Peyer's patch (tissue), 4 donors: ENCODE data around the gene TCAP. TPM values are rescaled to one million over a fixed set of nuclear protein-coding genes. Genes with fewer than 3 reads are reported as not detected.
A peak's percentile ranks its signal among the peaks of the same experiment; 100 is the strongest.

Experiments used
- DNase-seq, 3 donors: peaks; one replicate each; pipeline ENCODE4 v3.0.0-alpha.2; 2017 to 2019
- H3K27ac ChIP-seq, 4 donors: fragments of 200-600 bp; sonication (generic); one replicate each; pipeline ENCODE4 v1.5.1; 2016 to 2019
- H3K27me3 ChIP-seq, 2 donors: fragments of 200-600 bp; sonication (generic); one replicate each; pipeline ENCODE4 v1.5.1; 2019
- H3K36me3 ChIP-seq, 3 donors: fragments of 200-600 bp; sonication (generic); one replicate each; pipeline ENCODE4 v1.5.1; 2016 to 2019
- H3K4me1 ChIP-seq, 4 donors: fragments of 200-600 bp; sonication (generic); one replicate each; pipeline ENCODE4 v1.5.1; 2016 to 2019
- H3K4me3 ChIP-seq, 4 donors: fragments of 200-600 bp; sonication (generic); 1 replicate in 3 of 4; 2 replicates in 1 of 4; pipeline ENCODE4 v1.5.1; 2016 to 2019; ENCODE audit warnings: mild to moderate bottlenecking in 1 of 4
- H3K9me3 ChIP-seq, 4 donors: fragments of 200-600 bp; sonication (generic); one replicate each; pipeline ENCODE4 v1.5.1; 2016 to 2019; ENCODE audit warnings: mild to moderate bottlenecking in 1 of 4
- POLR2A ChIP-seq, 2 donors: fragments of 450-650 bp; IDR thresholded peaks; one replicate each; pipeline ENCODE4 v1.5.1; 2017; ENCODE audit warnings: antibody characterized with exemption in 2 of 2, mild to moderate bottlenecking in 2 of 2, moderate library complexity in 2 of 2
- total RNA-seq, 4 donors: library from RNA; depleted of rRNA; stranded (reverse); fragments of >200 nt; gene quantifications; one replicate each; pipeline ENCODE4 v1.1.0, GENCODE V29; 2016
- TF ChIP-seq, protein P1 (sequence below), 6 experiments: fragments of 450-650 bp in 4 of 6; fragments of 200-600 bp in 2 of 6; sonication (generic) in 1 of 6; IDR thresholded peaks; one replicate each; pipeline ENCODE4 v1.5.1; 2017 to 2019; ENCODE audit warnings: antibody characterized with exemption in 6 of 6, mild to moderate bottlenecking in 3 of 6, moderate library complexity in 1 of 6

Gene TCAP
- total RNA-seq, 4 donors from 2014 or later: 0.53 to 1.9 (median 1.1) TPM; not detected in 1

DNA sequence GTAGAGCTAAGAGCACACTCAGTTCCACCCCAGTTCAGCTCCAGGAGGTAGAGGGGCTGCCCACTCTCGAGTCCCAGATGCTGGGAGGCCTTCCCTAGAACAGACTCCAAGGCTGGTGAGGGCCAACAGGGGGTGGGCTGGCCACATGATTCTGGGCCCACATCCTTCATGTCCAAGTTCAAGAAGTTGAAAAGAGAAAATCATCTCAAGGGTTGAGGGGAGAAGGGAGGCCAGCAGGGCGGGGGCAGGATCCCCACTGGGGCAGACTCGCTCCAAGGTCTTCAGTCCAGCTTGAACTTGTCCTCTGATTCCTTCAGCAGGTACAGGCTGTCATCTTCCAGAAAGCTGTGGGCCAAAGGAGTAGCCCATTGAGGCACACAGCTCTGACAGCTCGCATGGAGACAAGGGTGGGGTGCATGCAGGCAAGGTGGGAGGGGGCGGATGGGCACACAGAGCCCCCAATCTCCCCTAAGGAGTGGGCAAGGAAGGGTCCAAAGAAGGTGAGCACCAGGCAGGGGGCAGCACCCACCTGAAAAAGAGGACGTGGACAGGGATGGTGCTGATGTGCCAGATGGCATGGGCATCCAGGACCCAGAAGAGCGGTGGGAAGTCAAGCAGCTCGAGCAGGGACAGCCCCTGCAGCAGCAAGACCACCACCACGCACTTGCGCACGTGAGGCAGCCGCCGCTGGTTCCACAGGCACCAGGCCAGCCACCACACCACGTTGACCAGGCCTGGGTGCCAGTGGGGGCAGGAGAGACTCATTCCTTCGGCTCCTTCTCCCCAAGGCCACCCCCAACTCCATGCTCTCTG lies 7.6 kb downstream of the TCAP start:
- Histone ChIP-seq H3K27ac (peak overlapping the region in 1 of 4 donors; percentile 49), H3K36me3 (no peaks in the 10 kb centered on the region), H3K4me1 (peaks cover 2 to 42% (median 7%) of the 10 kb centered on the region in 4 donors), H3K27me3 (peaks cover 0 to under 1% of the 10 kb centered on the region in 2 donors), H3K9me3 (no peaks in the 10 kb centered on the region), H3K4me3 (no peak overlapping the region)
- TF ChIP-seq, protein P1, sequence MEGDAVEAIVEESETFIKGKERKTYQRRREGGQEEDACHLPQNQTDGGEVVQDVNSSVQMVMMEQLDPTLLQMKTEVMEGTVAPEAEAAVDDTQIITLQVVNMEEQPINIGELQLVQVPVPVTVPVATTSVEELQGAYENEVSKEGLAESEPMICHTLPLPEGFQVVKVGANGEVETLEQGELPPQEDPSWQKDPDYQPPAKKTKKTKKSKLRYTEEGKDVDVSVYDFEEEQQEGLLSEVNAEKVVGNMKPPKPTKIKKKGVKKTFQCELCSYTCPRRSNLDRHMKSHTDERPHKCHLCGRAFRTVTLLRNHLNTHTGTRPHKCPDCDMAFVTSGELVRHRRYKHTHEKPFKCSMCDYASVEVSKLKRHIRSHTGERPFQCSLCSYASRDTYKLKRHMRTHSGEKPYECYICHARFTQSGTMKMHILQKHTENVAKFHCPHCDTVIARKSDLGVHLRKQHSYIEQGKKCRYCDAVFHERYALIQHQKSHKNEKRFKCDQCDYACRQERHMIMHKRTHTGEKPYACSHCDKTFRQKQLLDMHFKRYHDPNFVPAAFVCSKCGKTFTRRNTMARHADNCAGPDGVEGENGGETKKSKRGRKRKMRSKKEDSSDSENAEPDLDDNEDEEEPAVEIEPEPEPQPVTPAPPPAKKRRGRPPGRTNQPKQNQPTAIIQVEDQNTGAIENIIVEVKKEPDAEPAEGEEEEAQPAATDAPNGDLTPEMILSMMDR (IDR thresholded peaks at IDR 0.05): no peak
- no peak for TF ChIP-seq POLR2A (IDR thresholded peaks at IDR 0.05)
- DNase-seq: no peak

DNA sequence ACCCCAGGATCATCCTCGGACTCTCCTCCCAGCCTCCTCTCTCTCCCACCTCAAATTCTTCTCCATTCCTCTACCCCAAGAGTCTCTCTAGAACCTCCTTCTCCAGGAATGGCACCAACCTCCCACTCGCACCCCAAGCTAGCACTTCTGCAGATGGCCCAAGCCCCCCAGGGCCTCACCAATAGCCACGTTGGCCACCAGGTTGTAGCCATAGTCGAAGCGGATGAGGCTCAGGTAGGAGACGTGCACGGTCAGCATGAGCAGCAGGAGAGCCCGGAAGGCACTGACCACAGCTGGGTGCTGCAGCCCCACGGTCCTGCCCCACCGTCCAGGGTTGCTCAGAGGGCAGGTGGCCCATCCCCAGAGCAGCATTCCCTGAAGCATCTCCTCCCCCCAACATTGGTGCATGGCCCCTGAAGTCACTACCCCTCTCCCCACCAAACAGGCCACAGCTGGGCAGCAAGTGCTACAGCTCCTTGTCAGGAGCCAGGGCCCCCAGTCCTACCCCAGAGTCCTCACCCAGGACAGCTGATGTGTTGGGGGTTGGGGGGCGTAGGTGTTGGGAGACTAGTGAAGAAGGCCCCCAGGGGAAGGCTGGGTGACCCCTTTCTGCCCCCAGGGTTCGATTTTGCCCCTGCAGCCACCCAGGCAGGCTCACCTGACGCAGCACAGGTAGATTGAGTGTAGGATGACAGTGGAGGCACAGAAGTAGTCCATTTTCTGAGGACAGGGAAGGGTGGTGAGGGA lies 8.4 kb downstream of the TCAP start:
- H3K27me3 ChIP-seq: no peaks in the 10 kb centered on the region
- H3K4me3 ChIP-seq: no peak overlapping the region
- no peak overlapping the region for H3K27ac ChIP-seq
- H3K36me3 ChIP-seq: no peaks in the 10 kb centered on the region
- H3K9me3 ChIP-seq: no peaks in the 10 kb centered on the region
- TF ChIP-seq, protein P1 (IDR thresholded peaks at IDR 0.05): no peak
- no peak for TF ChIP-seq POLR2A (IDR thresholded peaks at IDR 0.05)
- peaks cover 0 to 42% (median 2%) of the 10 kb centered on the region in 4 donors for H3K4me1 ChIP-seq
- no peak for DNase-seq

DNA sequence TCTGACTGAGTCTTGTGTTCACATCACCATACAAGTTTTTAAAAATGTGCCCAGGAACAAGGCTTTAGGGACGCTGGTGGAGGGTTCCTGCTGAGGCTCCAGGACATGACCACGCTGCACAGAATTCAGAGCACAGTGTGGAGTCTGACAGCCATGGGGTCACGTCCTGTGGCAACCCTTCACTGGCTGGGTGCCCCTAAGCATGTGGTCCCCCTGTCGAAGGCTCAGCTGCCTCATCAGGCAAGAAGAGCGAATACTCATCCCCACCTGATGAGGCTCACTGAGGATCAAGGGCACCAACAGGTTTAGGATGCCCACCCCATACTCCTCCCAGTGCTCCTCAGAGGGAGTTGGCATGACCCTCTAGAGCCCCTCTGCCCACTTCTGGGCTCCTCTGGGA lies 9.0 kb downstream of the TCAP start:
- TF ChIP-seq, protein P1 (IDR thresholded peaks at IDR 0.05): no peak
- H3K4me3 ChIP-seq: no peak overlapping the region
- H3K27ac ChIP-seq: peak overlapping the region in 1 of 4 donors; percentile 32
- H3K36me3 ChIP-seq: no peaks in the 10 kb centered on the region
- H3K9me3 ChIP-seq: no peaks in the 10 kb centered on the region
- peaks cover 3 to 45% (median 6%) of the 10 kb centered on the region in 4 donors for H3K4me1 ChIP-seq
- H3K27me3 ChIP-seq: no peaks in the 10 kb centered on the region
- no peak for DNase-seq

DNA sequence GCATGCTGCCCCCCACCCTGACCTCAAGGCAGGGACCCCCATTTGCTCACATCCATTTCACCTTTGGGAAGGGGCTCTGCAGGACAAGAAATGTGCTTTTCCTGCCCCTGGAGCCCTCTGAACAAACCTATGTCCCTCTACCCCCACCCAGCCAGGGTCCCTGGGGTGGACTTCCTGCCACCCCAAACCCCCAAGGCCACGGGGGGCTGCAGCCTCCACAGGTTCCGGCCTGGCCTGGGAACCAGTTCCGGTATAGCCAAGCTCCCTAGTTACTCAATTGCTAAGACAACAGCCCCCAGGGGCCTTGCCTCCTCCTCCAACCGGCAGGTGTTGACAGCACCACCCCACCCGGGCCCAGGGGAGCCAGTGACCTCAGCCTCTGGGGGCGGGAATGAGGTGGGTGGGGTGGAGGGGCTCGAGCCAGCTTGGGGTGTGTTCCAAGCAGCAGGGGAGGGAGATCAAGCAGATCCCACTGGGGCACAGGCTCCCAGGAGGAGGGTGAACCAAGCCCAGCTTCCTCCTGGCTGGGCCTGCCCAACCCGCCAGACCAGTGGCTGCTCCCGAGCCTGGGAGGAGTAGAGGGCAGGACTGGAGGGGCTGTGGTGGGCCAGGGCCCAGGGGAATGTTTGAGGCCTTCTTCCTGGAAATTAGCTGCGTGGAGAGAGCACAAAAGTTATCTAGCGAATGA lies 9.7 kb downstream of the TCAP start:
- DNase-seq: peak in 1 of 3 donors; percentile 60
- Histone ChIP-seq H3K27me3 (no peaks in the 10 kb centered on the region), H3K4me3 (no peak overlapping the region), H3K9me3 (no peaks in the 10 kb centered on the region), H3K27ac (peak overlapping the region; percentile 14 to 32 (median 26)), H3K36me3 (no peaks in the 10 kb centered on the region), H3K4me1 (peaks cover 5 to 52% (median 11%) of the 10 kb centered on the region in 4 donors)
- TF ChIP-seq POLR2A (IDR thresholded peaks at IDR 0.05): no peak
- TF ChIP-seq, protein P1 (IDR thresholded peaks at IDR 0.05): no peak

DNA sequence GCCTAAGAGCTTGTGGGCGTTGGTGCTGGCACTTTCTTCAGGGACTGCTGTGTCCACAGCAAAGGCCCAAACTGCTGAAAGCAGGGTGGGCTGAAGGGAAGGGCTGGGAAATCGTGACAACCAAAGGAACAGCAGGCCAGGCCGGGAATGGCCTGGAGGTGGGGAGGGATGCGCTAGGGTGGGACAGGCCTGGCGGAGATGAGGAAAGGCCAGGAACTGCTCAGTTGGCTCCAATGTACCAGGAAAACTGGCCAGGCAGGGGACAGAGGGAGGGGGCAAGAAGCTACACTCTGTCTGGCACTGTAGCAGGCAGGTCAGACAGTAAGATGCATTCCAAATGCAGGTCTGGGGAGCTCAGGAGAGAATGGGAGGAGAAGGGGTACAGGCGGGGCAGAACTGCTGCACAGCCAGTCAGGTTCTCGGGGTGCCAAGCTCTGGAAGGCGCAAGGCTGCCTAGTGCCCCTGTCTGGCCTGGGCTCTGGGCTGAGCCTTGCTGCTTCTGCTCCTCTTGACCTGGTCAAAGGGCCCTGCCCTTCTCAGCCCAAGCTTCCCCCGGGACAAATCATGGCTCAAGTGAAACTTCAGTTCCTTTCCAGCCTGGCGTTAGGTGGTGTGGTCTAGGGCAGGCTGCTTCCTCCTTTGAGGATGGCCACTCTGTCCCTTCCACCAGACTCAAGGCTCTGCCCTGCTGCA lies 10.4 kb downstream of the TCAP start:
- DNase-seq: no peak
- H3K36me3 ChIP-seq: no peaks in the 10 kb centered on the region
- no peak overlapping the region for H3K4me3 ChIP-seq
- TF ChIP-seq, protein P1 (IDR thresholded peaks at IDR 0.05): no peak
- no peak for TF ChIP-seq POLR2A (IDR thresholded peaks at IDR 0.05)
- peaks cover 9 to 54% (median 16%) of the 10 kb centered on the region in 4 donors for H3K4me1 ChIP-seq
- H3K27me3 ChIP-seq: no peaks in the 10 kb centered on the region
- H3K27ac ChIP-seq: peak overlapping the region; percentile 14 to 55 (median 30)
- H3K9me3 ChIP-seq: no peaks in the 10 kb centered on the region
